Motor neuron (in vitro differentiated cells): ENCODE data around the gene PON1. TPM values are rescaled to one million over a fixed set of nuclear protein-coding genes. Genes with fewer than 3 reads are reported as not detected.
A peak's percentile ranks its signal among the peaks of the same experiment; 100 is the strongest.

Experiments used
- ATAC-seq, 8 experiments: fragments of 200-7000 bp; cut with Tn5 transposase; replicated peaks in 6 of 8; 2 replicates each; pipeline ENCODE4 v1.8.0; 2021; ENCODE audit warnings: mild to moderate bottlenecking in 8 of 8, moderate library complexity in 8 of 8
- H3K27ac ChIP-seq, 2 donors: fragments of 250-450 bp; sonication (Bioruptor Pico); 2 replicates each; pipeline ENCODE4 v1.9.0; 2021; ENCODE audit warnings: antibody characterized with exemption in 2 of 2, mild to moderate bottlenecking in 2 of 2, moderate library complexity in 1 of 2
- H3K4me1 ChIP-seq, 2 donors: fragments of 250-450 bp; sonication (Bioruptor Pico); replicated peaks in 1 of 2; 2 replicates each; pipeline ENCODE4 v1.6.1; 2021; ENCODE audit warnings: antibody characterized with exemption in 2 of 2, mild to moderate bottlenecking in 2 of 2, moderate library complexity in 1 of 2
- H3K4me3 ChIP-seq, 5 donors: fragments of 250-450 bp; sonication (Bioruptor Pico); 2 replicates each; pipeline ENCODE4 v1.9.0; 2021; ENCODE audit warnings: antibody characterized with exemption in 5 of 5, mild to moderate bottlenecking in 5 of 5, moderate library complexity in 4 of 5
- WGBS, 10 experiments: fragments of 450-650 bp; shearing (Covaris generic); methylation state at CpG; one replicate each; pipeline ENCODE4 v1.0.0; 2022; 5-methylcytosine and 5-hydroxymethylcytosine counted together
- in situ Hi-C, 9 experiments: fragments of 400-800 bp; cut with MboI; loops; one replicate each; pipeline ENCODE4 v1.15.0; 2021; ENCODE audit warnings: low sequenced_read_pairs in 9 of 9, low pct_unique_long_range_greater_than_20kb in 2 of 9; ENCODE audit not compliant: unreplicated experiment in 9 of 9
- total RNA-seq, 8 experiments: library from RNA; unstranded; fragments of 300-600 nt; gene quantifications; 2 replicates each; pipeline versions ENCODE4 v1.2.3 to v1.2.4, GENCODE V29; 2022

The PON1 gene
- total RNA-seq, 8 experiments from 2014 or later = 0.13 to 0.90 (median 0.33) TPM; not detected in 3

- H3K4me1 ChIP-seq = peaks cover 0 to 6% of the 10 kb centered on the region in 2 donors
- WGBS, 10 experiments = 27 to 100% (median 80%) methylated on average over 1 to 2 of the region's 2 CpGs; no CpG with 5 or more reads in 2 of the 10 experiments
- ATAC-seq = no peak
- in situ Hi-C loops = no loop called here
- no peak overlapping the region for H3K27ac ChIP-seq
- no peak overlapping the region for H3K4me3 ChIP-seq
Observed at GRCh38 chr7:95267754-95268153, 56.6 kb downstream of the PON1 start.

- ATAC-seq = no peak
- 6 to 100% (median 94%) methylated on average over 1 to 2 of the region's 2 CpGs; no CpG with 5 or more reads in 2 of the 10 experiments for WGBS, 10 experiments
- Histone ChIP-seq H3K4me3 (no peak overlapping the region), H3K4me1 (peaks cover 0 to 6% of the 10 kb centered on the region in 2 donors), H3K27ac (no peak overlapping the region)
- in situ Hi-C loops = no loop called here
Observed at GRCh38 chr7:95265634-95266033, 58.7 kb downstream of the PON1 start.

GRCh38 chr7:95264363-95264891 lies 59.9 kb downstream of the PON1 start:
- 26 to 83% (median 63%) methylated on average over 1 to 6 of the region's 6 CpGs for WGBS, 10 experiments
- Histone ChIP-seq H3K27ac (no peak overlapping the region), H3K4me1 (peaks cover 0 to 15% of the 10 kb centered on the region in 2 donors), H3K4me3 (no peak overlapping the region)
- in situ Hi-C loops = no loop called here
- peak in 7 of 8 experiments; percentile 25 to 97 (median 94) for ATAC-seq

- no peak overlapping the region for H3K27ac ChIP-seq
- 60 to 100% (median 83%) methylated on average over 1 to 4 of the region's 4 CpGs; no CpG with 5 or more reads in 3 of the 10 experiments for WGBS, 10 experiments
- no peak overlapping the region for H3K4me3 ChIP-seq
- peaks cover 0 to 20% of the 10 kb centered on the region in 2 donors for H3K4me1 ChIP-seq
- no peak for ATAC-seq
- in situ Hi-C loops = no loop called here
Observed at GRCh38 chr7:95263785-95264362, 60.5 kb downstream of the PON1 start.

- Histone ChIP-seq H3K4me1 (peaks cover 0 to 20% of the 10 kb centered on the region in 2 donors), H3K27ac (no peak overlapping the region), H3K4me3 (no peak overlapping the region)
- ATAC-seq = no peak
- WGBS, 10 experiments = 19 to 100% (median 73%) methylated on average over 1 to 2 of the region's 2 CpGs; no CpG with 5 or more reads in 1 of the 10 experiments
- in situ Hi-C loops = no loop called here
Observed at GRCh38 chr7:95262875-95263274, 61.5 kb downstream of the PON1 start.

- H3K27ac ChIP-seq = no peak overlapping the region
- peaks cover 0 to 20% of the 10 kb centered on the region in 2 donors for H3K4me1 ChIP-seq
- ATAC-seq = no peak
- in situ Hi-C loops = no loop called here
- no peak overlapping the region for H3K4me3 ChIP-seq
Observed at GRCh38 chr7:95261895-95262415, 62.4 kb downstream of the PON1 start.

GRCh38 chr7:95255691-95256090 lies 68.6 kb downstream of the PON1 start:
- Histone ChIP-seq H3K4me3 (no peak overlapping the region), H3K4me1 (peaks cover 6 to 21% of the 10 kb centered on the region in 2 donors), H3K27ac (no peak overlapping the region)
- in situ Hi-C loops = no loop called here
- ATAC-seq = peak in 1 of 8 experiments; percentile 68

GRCh38 chr7:95253986-95254385 lies 70.3 kb downstream of the PON1 start:
- H3K27ac ChIP-seq = no peak overlapping the region
- peaks cover 6 to 8% of the 10 kb centered on the region in 2 donors for H3K4me1 ChIP-seq
- WGBS, 10 experiments = 0 to 89% (median 86%) methylated on average over 1 of the region's 1 CpG; no CpG with 5 or more reads in 3 of the 10 experiments
- in situ Hi-C loops = no loop called here
- peak in 4 of 8 experiments; percentile 42 to 95 (median 48) for ATAC-seq
- no peak overlapping the region for H3K4me3 ChIP-seq

GRCh38 chr7:95251966-95252365 lies 72.4 kb downstream of the PON1 start:
- Histone ChIP-seq H3K4me1 (peaks cover 6 to 8% of the 10 kb centered on the region in 2 donors), H3K27ac (no peak overlapping the region), H3K4me3 (no peak overlapping the region)
- no peak for ATAC-seq
- in situ Hi-C loops = no loop called here
- 42 to 100% (median 90%) methylated on average over 1 of the region's 1 CpG; no CpG with 5 or more reads in 1 of the 10 experiments for WGBS, 10 experiments

GRCh38 chr7:95250571-95250970 lies 73.8 kb downstream of the PON1 start:
- H3K4me1 ChIP-seq = peaks cover 6 to 9% of the 10 kb centered on the region in 2 donors
- in situ Hi-C loops = no loop called here
- 54 to 79% (median 68%) methylated on average over 3 to 6 of the region's 6 CpGs; no CpG with 5 or more reads in 2 of the 10 experiments for WGBS, 10 experiments
- H3K4me3 ChIP-seq = no peak overlapping the region
- no peak overlapping the region for H3K27ac ChIP-seq
- no peak for ATAC-seq

Other genes with a start within 250 kb of the PON1 start
- 1 to 10 TPM in 2 of 8 experiments, under 1 TPM in 1, not detected in 5; 0.17 to 1.6 (median 1.3) TPM for gene PON3, start 71.8 kb upstream of the PON1 start, total RNA-seq
- gene PON2, start 110.5 kb upstream of the PON1 start, total RNA-seq = 100 to 1,000 TPM in 3 of 8 experiments, 10 to 100 TPM in 5; 24.1 to 202 (median 64.6) TPM
- under 1 TPM in 4 of 8 experiments, not detected in 4; 0.13 to 0.85 (median 0.62) TPM for gene ASB4, start 161.4 kb upstream of the PON1 start, total RNA-seq